Putamen (tissue), 1 donor: ENCODE measurements around the gene OASL.
"Not testable (repeated sequence)": the region's sequence is repeated elsewhere in the genome, so short reads cannot be mapped to it uniquely, and the experiment has no call there.

Source experiments
- DNase-seq: peaks from one replicate; pipeline ENCODE4 v3.0.0-alpha.2; 2016; ENCODE audit warnings: low spot score

The OASL gene

GRCh38 chr12:121038861-121039668, at the start of gene OASL:
OASL (minus strand) TSS chr12:121039246; CDS start chr12:121038971, 275 bp downstream.
- no peak for DNase-seq

GRCh38 chr12:121088195-121088585, 49.1 kb upstream of the OASL start:
- DNase-seq: no peak

- no peak for DNase-seq
These were observed 48.6 kb upstream of the OASL start for GRCh38 chr12:121087467-121088194.

GRCh38 chr12:121086781-121087295, 47.8 kb upstream of the OASL start:
- DNase-seq: no peak

- no peak for DNase-seq
These were observed 46.7 kb upstream of the OASL start for GRCh38 chr12:121085506-121086353.

GRCh38 chr12:121085069-121085468, 46.0 kb upstream of the OASL start:
- DNase-seq: no peak

- no peak for DNase-seq
These were observed 45.2 kb upstream of the OASL start for GRCh38 chr12:121084229-121084628.

- no peak for DNase-seq
These were observed 41.9 kb upstream of the OASL start for GRCh38 chr12:121080909-121081308.

- DNase-seq: no peak
These were observed 40.8 kb upstream of the OASL start for GRCh38 chr12:121079736-121080272.

GRCh38 chr12:121077440-121077839, 38.4 kb upstream of the OASL start:
- DNase-seq: not testable (repeated sequence)

GRCh38 chr12:121075911-121076310, 36.9 kb upstream of the OASL start:
- DNase-seq: not testable (repeated sequence)

GRCh38 chr12:121072147-121072546, 33.1 kb upstream of the OASL start:
- no peak for DNase-seq

GRCh38 chr12:121069206-121069605, 30.2 kb upstream of the OASL start:
- DNase-seq: no peak

GRCh38 chr12:121065345-121065744, 26.3 kb upstream of the OASL start:
- no peak for DNase-seq

- DNase-seq: not testable (repeated sequence)
These were observed 25.5 kb upstream of the OASL start for GRCh38 chr12:121064586-121064985.

- DNase-seq: no peak
These were observed 25.1 kb upstream of the OASL start for GRCh38 chr12:121064116-121064515.

- no peak for DNase-seq
These were observed 23.5 kb upstream of the OASL start for GRCh38 chr12:121062391-121063045.

- peak; percentile 16 for DNase-seq
These were observed 22.8 kb upstream of the OASL start for GRCh38 chr12:121061831-121062230.

GRCh38 chr12:121060149-121061001, 21.3 kb upstream of the OASL start:
- DNase-seq: peak; percentile 21
